Heart left ventricle (tissue), 16 donors: ENCODE results near the gene GLRX3. TPM values are rescaled to one million over a fixed set of nuclear protein-coding genes. Genes with fewer than 3 reads are reported as not detected.

Source experiments
- ATAC-seq, 4 donors: fragments of 200-7000 bp; cut with Tn5 transposase; one replicate each; pipeline ENCODE4 v1.9.1; 2020 to 2022; ENCODE audit warnings: moderate library complexity in 4 of 4, mild to moderate bottlenecking in 3 of 4, moderate number of reproducible peaks in 1 of 4
- DNase-seq, 5 donors: peaks; one replicate each; pipeline ENCODE4 v3.0.0-alpha.2; 2020
- H3K27ac ChIP-seq, 12 donors: fragments of 200-600 bp; sonication (generic) in 4 of 12; one replicate each; pipeline versions ENCODE4 v1.5.0 to v1.8.0; 2016 to 2022; ENCODE audit warnings: mild to moderate bottlenecking in 2 of 12
- H3K27me3 ChIP-seq, 9 donors: fragments of 200-600 bp; sonication (generic) in 2 of 9; one replicate each; pipeline versions ENCODE4 v1.5.1 to v1.8.0; 2016 to 2022; ENCODE audit warnings: mild to moderate bottlenecking in 3 of 9
- H3K36me3 ChIP-seq, 9 donors: fragments of 200-600 bp; sonication (generic) in 2 of 9; one replicate each; pipeline versions ENCODE4 v1.5.0 to v1.8.0; 2018 to 2022; ENCODE audit warnings: mild to moderate bottlenecking in 2 of 9
- H3K4me1 ChIP-seq, 12 donors: fragments of 200-600 bp; sonication (generic) in 4 of 12; one replicate each; pipeline versions ENCODE4 v1.5.0 to v1.8.0; 2016 to 2022; ENCODE audit warnings: mild to moderate bottlenecking in 3 of 12
- H3K4me3 ChIP-seq, 12 donors: fragments of 200-600 bp; sonication (generic) in 4 of 12; one replicate each; pipeline versions ENCODE4 v1.5.0 to v1.8.0; 2017 to 2022; ENCODE audit warnings: mild to moderate bottlenecking in 9 of 12, moderate library complexity in 4 of 12
- H3K9me3 ChIP-seq, 12 donors: fragments of 200-600 bp; sonication (generic) in 4 of 12; one replicate each; pipeline versions ENCODE4 v1.5.0 to v1.8.0; 2016 to 2022; ENCODE audit warnings: mild to moderate bottlenecking in 1 of 12
- POLR2A ChIP-seq, 2 donors: fragments of 450-650 bp; IDR thresholded peaks; one replicate each; pipeline ENCODE4 v1.6.1; 2017; ENCODE audit warnings: antibody characterized with exemption in 2 of 2, mild to moderate bottlenecking in 2 of 2, moderate library complexity in 2 of 2
- WGBS, 4 donors: extraction: QIAGEN DNeasy Blood & Tissue Kit in 2 of 4; methylation state at CpG; one replicate each; pipeline versions ENCODE4 v1.1.5 to v1.1.7; 2013 to 2018; 5-methylcytosine and 5-hydroxymethylcytosine counted together
- intact Hi-C, 10 donors: fragments of 100-400 bp; cut with DNase I; formaldehyde crosslinking; loops; one replicate each; pipeline versions ENCODE4 v1.11.1 to v1.14.2; 2022
- polyA plus RNA-seq, 2 donors: library from polyadenylated mRNA; stranded (reverse); fragments of 200-250 nt; gene quantifications; one replicate each; pipeline ENCODE4 v1.2.3, GENCODE V29; 2013
- total RNA-seq, 9 donors: library from RNA; depleted of rRNA in 2 of 9; stranded (reverse); fragments of >200 nt in 2 of 9; fragmentation: NEBNext Ultra II Directional in 3 of 9; extraction: Animal tissue kit (Norgen Biotek cat#: 25700) in 3 of 9; gene quantifications; one replicate each; pipeline versions ENCODE4 v1.1.0 to v1.2.4, GENCODE V29; 2016 to 2023
- TF ChIP-seq, protein P1 (sequence below), 12 donors: fragments of 200-600 bp; sonication (generic) in 4 of 12; IDR thresholded peaks; one replicate each; pipeline versions ENCODE4 v1.5.0 to v1.8.0; 2018 to 2022; ENCODE audit warnings: antibody characterized with exemption in 12 of 12, mild to moderate bottlenecking in 5 of 12
- donor health status: ischemic (EF 13 %, LVEDD 7.1; RV severe dilation, severe dysfunction).
- donor health status: healthy with polysubstance abuse.
- donor health status: DM: no; HTN: yes; CAD: no.
- donor health status: DM: no; HTN: no; CAD: no.
- donor health status: ischemic (EF 25% LVEDD 6.9; RV normal size, moderate dysfunction).
- donor health status: ischemic (EF 25% LVEDD 5.7; RV mildly dilated, moderate dysfunction).
- donor health status: healthy.
- donor health status: DM: yes; HTN: yes; CAD: no.
- donor health status: ischemic (EF 35%, LVEDD 5.7; RV mildly dilated, moderate dysfunction).
- donor health status: nonischemic (EF 11% LVEDD 7.7; RV severe dilation, severe dysfunction).
- donor health status: DM: yes; HTN: yes; CAD: no.
- donor health status: PGD.
- donor health status: ischemic (EF 29% LVEDD 5.4; RV normal size, mild dysfunction).
- donor health status: nonischemic (EF 23%, LVEDD 6.1; RV moderate dilation, normal function).

GLRX3 gene
- total and polyA plus RNA-seq, 11 donors, result 54.0 to 180 (median 66.4) TPM

DNA sequence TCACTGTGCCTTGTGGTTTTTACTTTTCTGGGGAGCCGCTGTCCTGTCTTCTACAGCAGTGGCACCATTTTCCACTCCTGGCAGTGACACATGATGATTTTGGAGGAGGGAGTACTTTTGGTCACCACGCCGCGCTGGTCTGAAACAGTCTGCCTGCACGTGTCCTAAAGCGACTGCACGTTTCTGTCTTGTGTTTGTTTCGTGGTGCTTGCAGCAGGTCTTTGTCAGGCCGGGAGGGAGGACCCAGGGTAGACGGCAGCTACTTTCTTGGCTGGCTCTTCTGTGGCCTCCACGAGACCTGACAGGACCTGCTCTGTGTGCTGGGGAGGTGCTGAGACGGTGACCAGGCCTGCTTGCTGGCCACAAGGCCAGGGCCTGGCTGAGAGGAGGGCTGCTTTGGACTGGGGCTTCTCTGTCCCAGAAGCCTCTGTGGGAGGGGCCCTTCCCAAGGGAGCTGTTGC lies 82.0 kb downstream of the GLRX3 start:
- intact Hi-C loops, result no loop called here

DNA sequence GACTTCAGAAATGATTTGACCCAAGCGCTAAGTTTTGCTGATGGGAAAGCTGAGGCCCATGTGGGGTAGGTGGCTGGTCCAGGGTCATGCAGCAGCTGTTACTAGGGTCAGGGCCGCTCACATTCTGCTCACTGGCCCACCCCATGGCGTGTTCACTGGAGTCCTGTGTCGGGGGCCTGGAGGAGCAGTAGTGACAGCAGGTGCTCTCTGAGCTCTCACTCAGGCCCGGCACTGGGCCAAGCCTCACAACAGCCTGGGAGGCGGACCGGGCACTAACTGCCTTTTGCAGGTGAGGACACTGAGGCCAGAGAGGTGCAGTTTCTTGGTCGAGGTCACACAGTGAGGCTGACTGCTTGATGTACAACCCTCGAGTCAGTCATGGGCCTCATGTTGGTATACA lies 82.7 kb downstream of the GLRX3 start:
- intact Hi-C loops, result no loop called here
- 90 to 97% (median 93%) methylated on average over 5 to 9 of the region's 9 CpGs for WGBS, 4 donors
- no peak for DNase-seq

More for the DNA sequence above, 82.0 kb downstream of the GLRX3 start:
- Histone ChIP-seq H3K27ac (no peak overlapping the region), H3K36me3 (no peaks in the 10 kb centered on the region), H3K4me1 (no peaks in the 10 kb centered on the region), H3K9me3 (no peaks in the 10 kb centered on the region), H3K4me3 (no peak overlapping the region), H3K27me3 (no peaks in the 10 kb centered on the region)
- DNase-seq (no peak), ATAC-seq (no peak)
- TF ChIP-seq POLR2A (IDR thresholded peaks at IDR 0.05), result no peak
- TF ChIP-seq, protein P1, sequence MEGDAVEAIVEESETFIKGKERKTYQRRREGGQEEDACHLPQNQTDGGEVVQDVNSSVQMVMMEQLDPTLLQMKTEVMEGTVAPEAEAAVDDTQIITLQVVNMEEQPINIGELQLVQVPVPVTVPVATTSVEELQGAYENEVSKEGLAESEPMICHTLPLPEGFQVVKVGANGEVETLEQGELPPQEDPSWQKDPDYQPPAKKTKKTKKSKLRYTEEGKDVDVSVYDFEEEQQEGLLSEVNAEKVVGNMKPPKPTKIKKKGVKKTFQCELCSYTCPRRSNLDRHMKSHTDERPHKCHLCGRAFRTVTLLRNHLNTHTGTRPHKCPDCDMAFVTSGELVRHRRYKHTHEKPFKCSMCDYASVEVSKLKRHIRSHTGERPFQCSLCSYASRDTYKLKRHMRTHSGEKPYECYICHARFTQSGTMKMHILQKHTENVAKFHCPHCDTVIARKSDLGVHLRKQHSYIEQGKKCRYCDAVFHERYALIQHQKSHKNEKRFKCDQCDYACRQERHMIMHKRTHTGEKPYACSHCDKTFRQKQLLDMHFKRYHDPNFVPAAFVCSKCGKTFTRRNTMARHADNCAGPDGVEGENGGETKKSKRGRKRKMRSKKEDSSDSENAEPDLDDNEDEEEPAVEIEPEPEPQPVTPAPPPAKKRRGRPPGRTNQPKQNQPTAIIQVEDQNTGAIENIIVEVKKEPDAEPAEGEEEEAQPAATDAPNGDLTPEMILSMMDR (IDR thresholded peaks at IDR 0.05), result no peak
- WGBS, 4 donors, result 84 to 97% (median 90%) methylated on average over 11 to 12 of the region's 12 CpGs

GRCh38 chr10:130220251-130221185 lies 84.3 kb downstream of the GLRX3 start:
- Histone ChIP-seq H3K27ac (no peak overlapping the region), H3K9me3 (no peaks in the 10 kb centered on the region), H3K36me3 (no peaks in the 10 kb centered on the region), H3K27me3 (no peaks in the 10 kb centered on the region), H3K4me3 (no peak overlapping the region), H3K4me1 (no peaks in the 10 kb centered on the region)
- 89 to 92% (median 90%) methylated on average over 15 to 19 of the region's 19 CpGs for WGBS, 4 donors
- no peak for TF ChIP-seq POLR2A (IDR thresholded peaks at IDR 0.05)
- TF ChIP-seq, protein P1 (IDR thresholded peaks at IDR 0.05), result no peak
- intact Hi-C loops, result no loop called here
- ATAC-seq (no peak), DNase-seq (no peak)

More for the DNA sequence above, 82.7 kb downstream of the GLRX3 start:
- no peaks in the 10 kb centered on the region for H3K9me3 ChIP-seq
- TF ChIP-seq POLR2A (IDR thresholded peaks at IDR 0.05), result no peak
- TF ChIP-seq, protein P1 (IDR thresholded peaks at IDR 0.05), result no peak
- ATAC-seq, result no peak
- no peak overlapping the region for H3K27ac ChIP-seq
- H3K27me3 ChIP-seq, result no peaks in the 10 kb centered on the region
- H3K36me3 ChIP-seq, result no peaks in the 10 kb centered on the region
- H3K4me3 ChIP-seq, result no peak overlapping the region
- H3K4me1 ChIP-seq, result no peaks in the 10 kb centered on the region
